GM10266 (cell line): Measurements from ENCODE around the gene AP2S1.
"Not testable (repeated sequence)": the region's sequence is repeated elsewhere in the genome, so short reads cannot be mapped to it uniquely, and the experiment has no call there.

Experiments
- DNase-seq: peaks from one replicate; pipeline ENCODE4 v3.0.0; 2012; ENCODE audit errors: extremely low spot score
- CTCF ChIP-seq: IDR thresholded peaks from 2 replicates; pipeline ENCODE4 v1.5.1; 2012; ENCODE audit warnings: mild to moderate bottlenecking, low read depth; ENCODE audit not compliant: control insufficient read depth, insufficient read depth; ENCODE audit errors: missing control alignments

AP2S1 gene

GRCh38 chr19:46887240-46887782, 36.7 kb upstream of the AP2S1 start:
- DNase-seq = no peak
- TF ChIP-seq CTCF = no peak

DNA sequence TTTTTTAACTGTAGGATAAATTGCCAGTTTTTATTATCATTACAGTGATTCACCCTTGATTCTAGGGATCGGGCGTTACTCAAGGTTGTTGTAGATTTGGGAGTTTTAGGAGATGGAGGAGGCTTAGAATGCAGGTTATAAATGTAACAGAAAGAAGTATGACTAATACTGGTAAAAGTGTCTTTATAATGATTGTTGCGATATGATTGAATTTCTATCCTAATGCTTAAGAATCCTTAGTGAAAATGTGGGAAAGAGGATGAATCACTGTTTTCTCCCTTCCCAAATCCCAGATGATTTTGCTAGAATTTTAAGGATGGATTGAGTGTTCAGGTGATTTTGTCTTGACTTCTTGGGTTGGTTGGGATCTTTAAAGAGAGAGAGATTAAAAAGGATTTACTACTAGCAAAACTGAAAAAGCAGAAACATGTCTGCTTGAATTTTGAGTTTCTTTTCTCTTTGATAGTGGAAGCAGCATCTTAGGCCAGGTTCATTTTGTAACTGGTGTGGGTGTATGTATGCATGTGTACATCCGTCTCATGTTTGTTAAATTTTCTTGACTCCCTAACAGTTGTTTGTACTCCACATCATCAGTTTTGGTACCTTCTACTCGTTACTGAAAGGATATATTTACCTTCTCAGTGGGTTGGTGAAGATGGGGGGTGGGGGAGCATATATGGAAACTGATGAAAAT, 36.0 kb upstream of the AP2S1 start:
- TF ChIP-seq CTCF = no peak
- peak; percentile 23 for DNase-seq

DNA sequence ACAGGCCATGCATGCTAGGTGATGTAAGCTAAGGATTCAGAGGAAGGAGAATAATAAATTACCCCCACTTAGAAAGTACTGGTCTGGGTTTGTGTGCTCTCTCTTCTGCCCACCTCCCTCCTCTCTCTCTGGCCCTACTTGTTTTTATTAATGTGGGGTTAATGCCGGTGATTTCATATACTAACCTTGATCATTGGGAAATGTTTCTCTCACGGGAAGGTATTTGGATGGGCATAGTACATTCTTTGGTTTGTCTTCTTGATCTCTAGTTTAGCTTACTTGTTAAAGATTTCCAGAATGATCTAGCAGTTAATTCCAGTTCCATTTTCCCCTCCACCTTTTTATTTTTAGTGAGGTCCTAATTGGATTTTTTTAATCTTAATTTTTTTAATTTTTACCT, 34.8 kb upstream of the AP2S1 start:
- TF ChIP-seq CTCF = no peak
- DNase-seq = no peak

GRCh38 chr19:46882751-46883150, 32.1 kb upstream of the AP2S1 start:
- DNase-seq = not testable (repeated sequence)

GRCh38 chr19:46882034-46882433, 31.4 kb upstream of the AP2S1 start:
- TF ChIP-seq CTCF = no peak
- DNase-seq = no peak

- TF ChIP-seq CTCF = no peak
- no peak for DNase-seq
Measured at GRCh38 chr19:46881092-46881491, 30.4 kb upstream of the AP2S1 start.

DNA sequence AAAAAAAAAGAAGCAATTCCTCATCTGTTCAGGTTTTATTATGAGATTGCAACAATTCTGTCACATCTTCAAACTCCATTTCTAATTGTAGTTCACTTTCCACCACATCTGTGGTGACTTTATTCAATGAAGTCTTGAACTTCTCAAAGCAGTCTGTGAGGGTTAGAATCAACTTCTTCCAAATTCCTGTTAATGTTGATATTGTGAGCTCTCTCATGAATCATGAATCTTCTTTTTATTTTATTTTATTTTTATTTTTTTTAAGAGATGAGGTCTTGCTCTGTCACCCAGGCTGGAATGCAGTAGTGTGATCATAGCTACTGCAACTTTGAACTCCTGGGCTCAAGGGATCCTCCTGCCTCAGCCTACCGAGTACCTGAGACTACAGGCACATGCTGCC, 29.8 kb upstream of the AP2S1 start:
- no peak for DNase-seq
- no peak for TF ChIP-seq CTCF
